ENCODE measurements around the gene TXNDC9. TPM values are rescaled to one million over a fixed set of nuclear protein-coding genes. Genes with fewer than 3 reads are reported as not detected.

Gene TXNDC9
- total RNA-seq, 2 donors from 2014 or later = 25.9 to 29.9 TPM

Other genes starting within 250 kb of the TXNDC9 start
- gene C2orf15, start 194.6 kb downstream of the TXNDC9 start, total RNA-seq = 1 to 10 TPM; 2.1 to 4.9 TPM
- 1 to 10 TPM; 5.2 to 8.0 TPM for gene TSGA10, start 181.4 kb downstream of the TXNDC9 start, total RNA-seq
- 1 to 10 TPM; 3.5 to 6.9 TPM for gene LIPT1, start 181.4 kb downstream of the TXNDC9 start, total RNA-seq
- gene MITD1, start 155.3 kb downstream of the TXNDC9 start, total RNA-seq = 100 to 1,000 TPM in 1 of 2 donors, 10 to 100 TPM in 1; 71.5 to 107 TPM
- gene MRPL30, start 155.1 kb downstream of the TXNDC9 start, total RNA-seq = 10 to 100 TPM; 27.9 to 48.5 TPM
- not detected for gene LYG2, start 80.7 kb downstream of the TXNDC9 start, total RNA-seq
- 1 to 10 TPM in 1 of 2 donors, under 1 TPM in 1; 0.91 to 1.1 TPM for gene LYG1, start 35.1 kb downstream of the TXNDC9 start, total RNA-seq
- 10 to 100 TPM; 68.6 to 77.7 TPM for gene EIF5B, start 1.1 kb upstream of the TXNDC9 start, total RNA-seq
- gene REV1, start 153.7 kb upstream of the TXNDC9 start, total RNA-seq = 10 to 100 TPM; 45.8 to 60.3 TPM

All from activated naive CD4-positive, alpha-beta T cell treated with anti-CD3 and anti-CD28 coated beads, Interleukin-2, amount 50 U/mL, for 72 hours (primary cell).